Measurements from ENCODE around the gene LINC00237. TPM values are rescaled to one million over a fixed set of nuclear protein-coding genes. Genes with fewer than 3 reads are reported as not detected.

Gene LINC00237
- total and polyA plus RNA-seq, 7 donors, result not detected

DNA sequence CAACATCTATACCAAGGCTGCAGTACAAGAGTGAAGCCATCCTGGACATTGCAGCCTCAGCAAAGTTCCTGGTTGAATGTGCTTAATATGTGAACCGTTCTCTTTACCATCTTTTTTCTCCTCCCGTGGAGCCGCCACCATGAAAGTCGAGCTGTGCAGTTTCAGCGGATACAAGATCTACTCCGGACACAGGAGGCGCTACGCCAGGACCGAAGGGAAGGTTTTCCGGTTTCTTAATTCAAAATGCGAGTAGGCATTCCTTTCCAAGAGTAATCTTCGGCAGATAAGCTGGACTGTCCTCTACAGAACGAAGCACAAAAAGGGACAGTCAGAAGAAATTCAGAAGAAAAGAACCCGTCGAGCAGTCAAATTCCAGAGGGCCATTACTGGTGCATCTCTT lies 8.4 kb upstream of the LINC00237 start:
- Histone ChIP-seq H3K27ac (no peak overlapping the region), H3K4me1 (no peaks in the 10 kb centered on the region), H3K27me3 (peaks cover 0 to 5% (median 0%) of the 10 kb centered on the region in 3 donors), H3K9me3 (no peaks in the 10 kb centered on the region), H3K36me3 (no peaks in the 10 kb centered on the region), H3K4me3 (no peak overlapping the region)
- DNase-seq, result no peak
- no peak for TF ChIP-seq EP300 (IDR thresholded peaks at IDR 0.05)
- TF ChIP-seq POLR2AphosphoS5 (IDR thresholded peaks at IDR 0.05), result no peak
- TF ChIP-seq, protein P1, sequence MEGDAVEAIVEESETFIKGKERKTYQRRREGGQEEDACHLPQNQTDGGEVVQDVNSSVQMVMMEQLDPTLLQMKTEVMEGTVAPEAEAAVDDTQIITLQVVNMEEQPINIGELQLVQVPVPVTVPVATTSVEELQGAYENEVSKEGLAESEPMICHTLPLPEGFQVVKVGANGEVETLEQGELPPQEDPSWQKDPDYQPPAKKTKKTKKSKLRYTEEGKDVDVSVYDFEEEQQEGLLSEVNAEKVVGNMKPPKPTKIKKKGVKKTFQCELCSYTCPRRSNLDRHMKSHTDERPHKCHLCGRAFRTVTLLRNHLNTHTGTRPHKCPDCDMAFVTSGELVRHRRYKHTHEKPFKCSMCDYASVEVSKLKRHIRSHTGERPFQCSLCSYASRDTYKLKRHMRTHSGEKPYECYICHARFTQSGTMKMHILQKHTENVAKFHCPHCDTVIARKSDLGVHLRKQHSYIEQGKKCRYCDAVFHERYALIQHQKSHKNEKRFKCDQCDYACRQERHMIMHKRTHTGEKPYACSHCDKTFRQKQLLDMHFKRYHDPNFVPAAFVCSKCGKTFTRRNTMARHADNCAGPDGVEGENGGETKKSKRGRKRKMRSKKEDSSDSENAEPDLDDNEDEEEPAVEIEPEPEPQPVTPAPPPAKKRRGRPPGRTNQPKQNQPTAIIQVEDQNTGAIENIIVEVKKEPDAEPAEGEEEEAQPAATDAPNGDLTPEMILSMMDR (IDR thresholded peaks at IDR 0.05), result no peak
- no peak for TF ChIP-seq POLR2A (IDR thresholded peaks at IDR 0.05)
- intact Hi-C loops (cut with DNase I), result no loop called here
- WGBS, 2 donors, result 91 to 92% methylated on average over 15 of the region's 15 CpGs

DNA sequence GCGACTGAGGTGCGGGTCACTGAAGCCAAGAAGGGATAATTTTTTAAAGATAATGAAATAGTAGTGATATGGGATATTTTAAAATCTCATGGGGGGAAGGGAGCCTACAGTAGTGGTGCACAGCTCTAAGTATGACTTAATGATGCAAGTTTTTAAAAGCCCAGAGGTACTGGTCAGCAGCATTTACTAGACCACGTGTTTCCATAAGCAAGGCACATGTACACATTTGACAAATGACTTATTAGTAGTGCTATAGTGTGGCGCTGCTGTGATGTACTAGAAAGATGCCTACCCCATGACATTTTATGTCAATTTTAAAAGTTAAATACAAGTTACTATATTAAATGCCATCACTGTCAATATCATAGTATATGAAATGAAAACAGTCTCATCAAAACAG lies 7.5 kb upstream of the LINC00237 start:
- 86% methylated on average over 4 of the region's 4 CpGs for WGBS, 2 donors
- Histone ChIP-seq H3K9me3 (no peaks in the 10 kb centered on the region), H3K4me3 (no peak overlapping the region), H3K27ac (no peak overlapping the region), H3K27me3 (no peaks in the 10 kb centered on the region), H3K4me1 (no peaks in the 10 kb centered on the region), H3K36me3 (no peaks in the 10 kb centered on the region)
- TF ChIP-seq POLR2AphosphoS5 (IDR thresholded peaks at IDR 0.05) (no peak), POLR2A (IDR thresholded peaks at IDR 0.05) (no peak)
- TF ChIP-seq, protein P1 (IDR thresholded peaks at IDR 0.05), result no peak
- DNase-seq, result no peak
- intact Hi-C loops (cut with DNase I), result no loop called here

DNA sequence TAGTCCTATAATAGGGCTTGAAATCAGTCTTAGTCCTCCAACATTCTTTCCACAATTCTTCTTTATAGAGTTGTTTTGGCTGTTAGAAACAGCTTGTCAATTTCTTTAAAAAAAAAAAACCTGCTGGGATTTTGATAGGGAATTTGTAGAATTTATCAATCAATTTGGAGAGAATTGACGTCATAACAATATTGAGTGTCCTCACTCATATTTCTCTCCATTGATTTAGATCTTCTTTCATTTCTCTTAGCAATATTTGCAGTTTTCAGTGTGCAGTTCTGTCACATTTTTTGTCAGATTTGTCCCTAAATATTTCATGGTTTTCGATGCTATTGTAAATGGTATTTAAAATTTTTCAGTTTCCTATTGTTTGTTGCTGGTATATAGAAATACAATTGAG lies 5.3 kb upstream of the LINC00237 start:
- H3K27me3 ChIP-seq, result peaks cover 12 to 19% (median 12%) of the 10 kb centered on the region in 3 donors
- H3K27ac ChIP-seq, result no peak overlapping the region
- 87 to 91% methylated on average over 2 of the region's 2 CpGs for WGBS, 2 donors
- TF ChIP-seq POLR2A (IDR thresholded peaks at IDR 0.05), result no peak
- TF ChIP-seq, protein P1 (IDR thresholded peaks at IDR 0.05), result no peak
- peaks cover 0 to under 1% (median under 1%) of the 10 kb centered on the region in 4 donors for H3K4me1 ChIP-seq
- intact Hi-C loops (cut with DNase I), result no loop called here
- H3K9me3 ChIP-seq, result no peaks in the 10 kb centered on the region
- H3K36me3 ChIP-seq, result no peaks in the 10 kb centered on the region
- no peak overlapping the region for H3K4me3 ChIP-seq
- no peak for DNase-seq

DNA sequence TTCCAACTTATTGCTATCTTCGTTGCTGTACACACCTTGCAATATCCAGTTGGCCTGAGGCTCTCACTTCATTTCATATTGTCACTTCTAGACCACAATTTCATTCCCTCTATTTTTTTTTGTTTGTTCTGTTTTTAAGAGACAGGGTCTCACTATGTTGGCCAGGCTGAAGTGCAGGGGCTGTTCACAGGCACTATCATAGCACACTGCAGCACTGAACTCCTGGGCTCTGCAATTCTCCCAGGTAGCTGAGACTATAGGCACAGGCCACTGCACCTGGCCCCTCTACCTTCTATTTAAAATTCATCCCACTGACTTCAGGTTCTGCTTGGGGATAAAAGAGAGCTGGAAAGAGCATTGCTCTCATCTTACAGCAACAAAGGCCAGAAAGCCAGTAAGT lies 4.7 kb upstream of the LINC00237 start:
- H3K4me3 ChIP-seq, result no peak overlapping the region
- DNase-seq, result no peak
- no peaks in the 10 kb centered on the region for H3K36me3 ChIP-seq
- peaks cover 0 to 7% (median 6%) of the 10 kb centered on the region in 4 donors for H3K4me1 ChIP-seq
- 82 to 87% methylated on average over 1 of the region's 1 CpG for WGBS, 2 donors
- no peaks in the 10 kb centered on the region for H3K9me3 ChIP-seq
- H3K27me3 ChIP-seq, result peaks cover 18 to 25% (median 18%) of the 10 kb centered on the region in 3 donors
- H3K27ac ChIP-seq, result no peak overlapping the region
- TF ChIP-seq POLR2A (IDR thresholded peaks at IDR 0.05) (no peak), POLR2AphosphoS5 (IDR thresholded peaks at IDR 0.05) (no peak), EP300 (IDR thresholded peaks at IDR 0.05) (no peak)
- TF ChIP-seq, protein P1 (IDR thresholded peaks at IDR 0.05), result no peak
- intact Hi-C loops (cut with DNase I), result no loop called here

DNA sequence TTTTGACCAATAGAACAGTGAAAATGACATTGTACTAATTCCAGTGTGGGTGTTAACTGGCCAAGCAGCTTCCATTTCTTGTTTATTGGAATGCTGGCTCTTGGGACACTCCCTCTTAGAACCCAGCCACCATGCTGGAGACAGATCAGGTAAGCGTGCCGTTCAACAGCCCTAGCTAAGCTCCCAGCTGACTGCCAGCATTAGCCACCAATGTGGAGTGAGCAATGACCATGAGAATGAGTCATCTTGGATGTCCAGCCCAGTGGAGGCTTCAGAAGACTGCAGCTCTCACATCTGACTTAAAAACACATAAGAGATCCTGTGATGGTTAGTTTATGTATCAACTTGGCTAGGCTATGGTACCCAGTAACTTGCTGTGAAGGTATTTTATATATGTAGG lies 3.0 kb upstream of the LINC00237 start:
- Histone ChIP-seq H3K36me3 (no peaks in the 10 kb centered on the region), H3K27me3 (peaks cover 34 to 42% (median 34%) of the 10 kb centered on the region in 3 donors), H3K4me3 (no peak overlapping the region), H3K27ac (no peak overlapping the region), H3K4me1 (peaks cover 0 to 17% (median 16%) of the 10 kb centered on the region in 4 donors), H3K9me3 (no peaks in the 10 kb centered on the region)
- intact Hi-C loops (cut with DNase I), result loop anchor here (10.0 kb wide), 1 partner anchor 396 kb away; no protein-coding TSS in a partner anchor
- TF ChIP-seq, protein P1 (IDR thresholded peaks at IDR 0.05), result no peak
- TF ChIP-seq EP300 (IDR thresholded peaks at IDR 0.05) (no peak), POLR2AphosphoS5 (IDR thresholded peaks at IDR 0.05) (no peak), POLR2A (IDR thresholded peaks at IDR 0.05) (no peak)
- DNase-seq, result no peak
- WGBS, 2 donors, result 89 to 95% methylated on average over 2 of the region's 2 CpGs

All from sigmoid colon (tissue), 7 donors.